Endothelial cell of umbilical vein (primary cell): ENCODE data around the gene NR2F6. TPM values are rescaled to one million over a fixed set of nuclear protein-coding genes. Genes with fewer than 3 reads are reported as not detected.

Experiments used
- BruUV-seq: library from RNA; stranded (reverse); fragments of 400-500 nt; replicated peaks from 2 replicates; lab custom pipeline; 2021; lab: Mats Ljungman, UMichigan
- CTCF ChIA-PET: fragments of 300-600, 350-600 bp; sonication (Branson Sonifier 250); formaldehyde crosslinking; loops from one replicate; lab custom pipeline; 2021; ENCODE audit warnings: antibody characterized with exemption, inconsistent platforms; lab: Charles Lee
- POLR2A ChIA-PET: fragments of 300-600, 350-600 bp; sonication (Branson Sonifier 250); formaldehyde crosslinking; loops from one replicate; lab custom pipeline; 2021; ENCODE audit warnings: antibody characterized with exemption, inconsistent platforms; lab: Charles Lee
- DNase-seq: peaks from one replicate; pipeline ENCODE4 v3.0.0-alpha.2; 2011; ENCODE audit warnings: low read depth, low spot score
- FAIRE-seq: peaks from 2 replicates; lab custom pipeline; 2011; peaks lifted over from hg19 to GRCh38; lab: Jason Lieb, UNC
- H2AFZ ChIP-seq: 2 replicates; pipeline ENCODE4 v1.6.0; 2012; ENCODE audit warnings: low read depth, low read length, control low read depth, inconsistent platforms
- H3K27ac ChIP-seq: 2 replicates; pipeline ENCODE4 v1.5.1; 2011; ENCODE audit warnings: low read depth, mild to moderate bottlenecking, control low read depth, low read length, moderate library complexity; ENCODE audit not compliant: insufficient read depth
- H3K27me3 ChIP-seq, 2 experiments: 2 replicates each; pipeline versions ENCODE4 v1.6.0 to v1.6.1; 2011; ENCODE audit warnings: low read length in 2 of 2, mixed read lengths in 1 of 2; ENCODE audit not compliant: control insufficient read depth in 2 of 2, insufficient read depth in 2 of 2
- H3K36me3 ChIP-seq, 2 experiments: 2 replicates in 1 of 2; 3 replicates in 1 of 2; pipeline ENCODE4 v1.5.1; 2011; ENCODE audit warnings: low read length in 2 of 2, mild to moderate bottlenecking in 1 of 2, moderate library complexity in 1 of 2; ENCODE audit not compliant: control insufficient read depth in 2 of 2, insufficient read depth in 2 of 2; ENCODE audit errors: extremely low read depth in 1 of 2
- H3K4me1 ChIP-seq: 3 replicates; pipeline ENCODE4 v1.5.1; 2011; ENCODE audit warnings: mild to moderate bottlenecking, low read length; ENCODE audit not compliant: control insufficient read depth, insufficient read depth; ENCODE audit errors: extremely low read depth
- H3K4me2 ChIP-seq: 2 replicates; pipeline ENCODE4 v1.6.1; 2011; ENCODE audit warnings: low read length, control low read depth, mixed read lengths; ENCODE audit not compliant: insufficient read depth
- H3K4me3 ChIP-seq, 3 experiments: fragments of 200-600 bp in 1 of 3; sonication (generic), shearing (Covaris generic) in 1 of 3; replicated peaks in 1 of 3; 2 replicates each; pipeline ENCODE4 v1.5.1; 2011 to 2016; ENCODE audit warnings: control low read depth in 3 of 3, low read length in 3 of 3, mild to moderate bottlenecking in 2 of 3, inconsistent platforms in 1 of 3, low read depth in 1 of 3, moderate library complexity in 1 of 3; ENCODE audit not compliant: insufficient read depth in 1 of 3
- H3K79me2 ChIP-seq: 2 replicates; pipeline ENCODE4 v1.6.0; 2012; ENCODE audit warnings: low read length, inconsistent platforms; ENCODE audit not compliant: control insufficient read depth, insufficient read depth
- H3K9ac ChIP-seq: replicated peaks from 2 replicates; pipeline ENCODE3; 2011; ENCODE audit warnings: low read length, control low read depth; ENCODE audit not compliant: insufficient read depth; ENCODE audit errors: extremely low read depth
- H3K9me1 ChIP-seq: replicated peaks from 3 replicates; pipeline ENCODE4 v1.6.0; 2011; ENCODE audit warnings: mild to moderate bottlenecking, low read length; ENCODE audit not compliant: control insufficient read depth, insufficient read depth; ENCODE audit errors: extremely low read depth
- H3K9me3 ChIP-seq: replicated peaks from 2 replicates; pipeline ENCODE4 v1.5.1; 2012; ENCODE audit warnings: low read length, inconsistent platforms; ENCODE audit not compliant: control insufficient read depth, insufficient read depth
- H4K20me1 ChIP-seq: replicated peaks from 2 replicates; pipeline ENCODE3; 2011; ENCODE audit warnings: mild to moderate bottlenecking, low read length; ENCODE audit not compliant: control insufficient read depth, insufficient read depth; ENCODE audit errors: extremely low read depth
- EZH2 ChIP-seq: IDR thresholded peaks from 2 replicates; pipeline ENCODE4 v1.6.1; 2012; ENCODE audit warnings: borderline replicate concordance, low read depth, mild to moderate bottlenecking, moderate library complexity, low read length, inconsistent platforms; ENCODE audit not compliant: severe bottlenecking
- FOS ChIP-seq: IDR thresholded peaks from 2 replicates; pipeline ENCODE4 v1.6.1; 2011; ENCODE audit warnings: mild to moderate bottlenecking, low read length, moderate library complexity, borderline replicate concordance; ENCODE audit not compliant: insufficient read depth
- GATA2 ChIP-seq: IDR thresholded peaks from 2 replicates; pipeline ENCODE4 v1.7.0; 2011; ENCODE audit warnings: low read depth, mild to moderate bottlenecking, moderate library complexity, mixed read lengths, low read length; ENCODE audit not compliant: insufficient read length, insufficient read depth
- JUN ChIP-seq: IDR thresholded peaks from 2 replicates; pipeline ENCODE4 v1.6.1; 2011; ENCODE audit warnings: borderline replicate concordance, low read depth; ENCODE audit not compliant: insufficient read length, insufficient read depth
- MAX ChIP-seq: IDR thresholded peaks from 2 replicates; pipeline ENCODE4 v1.6.1; 2011; ENCODE audit not compliant: insufficient read depth, insufficient read length
- MYC ChIP-seq: IDR thresholded peaks from one replicate; pipeline ENCODE4 v1.6.1; 2011; ENCODE audit warnings: mild to moderate bottlenecking, low read depth, low read length
- POLR2A ChIP-seq: IDR thresholded peaks from 2 replicates; pipeline ENCODE4 v1.6.1; 2012; ENCODE audit warnings: low read depth, mild to moderate bottlenecking, control low read depth, low read length
- POLR2AphosphoS5 ChIP-seq: IDR thresholded peaks from 2 replicates; pipeline ENCODE4 v1.6.1; 2012; ENCODE audit warnings: low read depth, mild to moderate bottlenecking, control low read depth, low read length, moderate library complexity; ENCODE audit not compliant: insufficient read depth
- dilution Hi-C: fragments of 300-500 bp; cut with MboI; formaldehyde crosslinking; loops from one replicate; pipeline ENCODE4 v1.15.0; 2019; ENCODE audit warnings: low sequenced_read_pairs; ENCODE audit not compliant: extremely low pct_ligation_motif_present
- intact Hi-C: fragments of 100-400 bp; cut with micrococcal nuclease; formaldehyde crosslinking; loops from one replicate; pipeline ENCODE4 v1.10.0; 2022
- polyA plus RNA-seq, 4 experiments: library from polyadenylated mRNA; depleted of rRNA in 3 of 4; stranded (reverse) in 3 of 4; unstranded in 1 of 4; fragments of >200 nt; gene quantifications; 2 replicates each; pipeline versions ENCODE4 v1.2.1 to v1.2.3, GENCODE V29; 2011 to 2012; ENCODE audit warnings: missing spikeins in 1 of 4
- total RNA-seq: library from RNA; stranded (reverse); gene quantifications from 2 replicates; pipeline ENCODE4 v1.2.3, GENCODE V29; 2021
- TF ChIP-seq, protein P1 (sequence below), 2 donors: IDR thresholded peaks; 1 replicate in 1 of 2; 2 replicates in 1 of 2; pipeline ENCODE4 v1.5.1; 2011; ENCODE audit warnings: low read length in 2 of 2, mild to moderate bottlenecking in 2 of 2, moderate library complexity in 2 of 2, control low read depth in 1 of 2, inconsistent platforms in 1 of 2, low read depth in 1 of 2; ENCODE audit not compliant: insufficient read depth in 1 of 2; ENCODE audit errors: extremely low read depth in 1 of 2

NR2F6 gene
- total and polyA plus RNA-seq, 2 donors (not counting 3 experiments of a cell fraction or from before 2014, with no cell fraction given): 36.1 to 38.9 TPM

- peak; percentile 21 for FAIRE-seq
- TF ChIP-seq MYC: no peak
- no peak for TF ChIP-seq JUN
- no peak for TF ChIP-seq POLR2AphosphoS5
- no peak for TF ChIP-seq GATA2
- TF ChIP-seq EZH2: no peak
- TF ChIP-seq, protein P1, sequence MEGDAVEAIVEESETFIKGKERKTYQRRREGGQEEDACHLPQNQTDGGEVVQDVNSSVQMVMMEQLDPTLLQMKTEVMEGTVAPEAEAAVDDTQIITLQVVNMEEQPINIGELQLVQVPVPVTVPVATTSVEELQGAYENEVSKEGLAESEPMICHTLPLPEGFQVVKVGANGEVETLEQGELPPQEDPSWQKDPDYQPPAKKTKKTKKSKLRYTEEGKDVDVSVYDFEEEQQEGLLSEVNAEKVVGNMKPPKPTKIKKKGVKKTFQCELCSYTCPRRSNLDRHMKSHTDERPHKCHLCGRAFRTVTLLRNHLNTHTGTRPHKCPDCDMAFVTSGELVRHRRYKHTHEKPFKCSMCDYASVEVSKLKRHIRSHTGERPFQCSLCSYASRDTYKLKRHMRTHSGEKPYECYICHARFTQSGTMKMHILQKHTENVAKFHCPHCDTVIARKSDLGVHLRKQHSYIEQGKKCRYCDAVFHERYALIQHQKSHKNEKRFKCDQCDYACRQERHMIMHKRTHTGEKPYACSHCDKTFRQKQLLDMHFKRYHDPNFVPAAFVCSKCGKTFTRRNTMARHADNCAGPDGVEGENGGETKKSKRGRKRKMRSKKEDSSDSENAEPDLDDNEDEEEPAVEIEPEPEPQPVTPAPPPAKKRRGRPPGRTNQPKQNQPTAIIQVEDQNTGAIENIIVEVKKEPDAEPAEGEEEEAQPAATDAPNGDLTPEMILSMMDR (IDR thresholded peaks at IDR 0.05; ENCODE audit: extremely low read depth in 1 of 2, insufficient read depth in 1 of 2, low read depth in 1 of 2, low read length in 2 of 2): no peak
- TF ChIP-seq FOS: no peak
- no peak for TF ChIP-seq POLR2A
- no peak for TF ChIP-seq MAX
- intact Hi-C loops (loop anchor here (1.0 to 2.0 kb wide), 2 partner anchors 31 kb away; partner anchors contain the start of gene BABAM1), dilution Hi-C loops (no loop called here)
- H3K9me1 ChIP-seq: no peaks in the 10 kb centered on the region
- no peaks in the 10 kb centered on the region for H3K27me3 ChIP-seq
- peaks cover 4 to 11% of the 10 kb centered on the region in 2 experiments for H3K36me3 ChIP-seq
- no peaks in the 10 kb centered on the region for H4K20me1 ChIP-seq
- H3K79me2 ChIP-seq: peaks cover 18% of the 10 kb centered on the region
- H2AFZ ChIP-seq: peak overlapping the region; percentile 31
- no peak overlapping the region for H3K27ac ChIP-seq
- no peak overlapping the region for H3K9ac ChIP-seq
- H3K4me2 ChIP-seq: peak overlapping the region; percentile 88
- H3K9me3 ChIP-seq: no peaks in the 10 kb centered on the region
- H3K4me3 ChIP-seq: peak overlapping the region; percentile 24 to 46 (median 45)
- ChIA-PET CTCF (interaction anchor here (0.6 to 1.8 kb wide), 20 partner anchors 8 to 522 kb away, joined by 3 to 16 read pairs (median 4); partner anchors contain the start of genes BABAM1, OCEL1 and USE1), POLR2A (interaction anchor here (1.0 to 1.1 kb wide), 2 partner anchors 10 to 45 kb away, joined by 4 to 5 read pairs; partner anchors contain the start of genes ANKLE1 and OCEL1)
- no TSS peak for BruUV-seq
- peaks cover 11% of the 10 kb centered on the region for H3K4me1 ChIP-seq
- DNase-seq: no peak
Measured at GRCh38 chr19:17235971-17236777, 9.5 kb downstream of the NR2F6 start.
